Skeletal muscle tissue (tissue), 4 donors: ENCODE results near the gene CDK14. TPM values are rescaled to one million over a fixed set of nuclear protein-coding genes. Genes with fewer than 3 reads are reported as not detected.

ENCODE experiments used
- H3K27ac ChIP-seq: one replicate; pipeline ENCODE4 v1.7.0; 2013; ENCODE audit warnings: mild to moderate bottlenecking, low read depth, low read length, inconsistent platforms
- H3K27me3 ChIP-seq, 3 donors: one replicate each; pipeline ENCODE4 v1.7.0; 2013; ENCODE audit warnings: low read length in 3 of 3; ENCODE audit not compliant: control insufficient read depth in 3 of 3, insufficient read depth in 3 of 3
- H3K36me3 ChIP-seq, 3 donors: one replicate each; pipeline ENCODE4 v1.7.0; 2013; ENCODE audit warnings: low read length in 3 of 3; ENCODE audit not compliant: control insufficient read depth in 3 of 3, insufficient read depth in 3 of 3
- H3K4me1 ChIP-seq, 3 donors: one replicate each; pipeline ENCODE4 v1.7.0; 2013; ENCODE audit warnings: low read length in 3 of 3, mild to moderate bottlenecking in 3 of 3; ENCODE audit not compliant: control insufficient read depth in 3 of 3, insufficient read depth in 3 of 3
- H3K4me3 ChIP-seq, 3 donors: one replicate each; pipeline ENCODE4 v1.7.0; 2013; ENCODE audit warnings: low read length in 3 of 3
- H3K9ac ChIP-seq, 3 donors: one replicate each; pipeline ENCODE4 v1.7.0; 2013; ENCODE audit warnings: low read length in 3 of 3, mild to moderate bottlenecking in 3 of 3, moderate library complexity in 2 of 3, low read depth in 1 of 3
- H3K9me3 ChIP-seq, 3 donors: one replicate each; pipeline ENCODE4 v1.7.0; 2013; ENCODE audit warnings: low read length in 3 of 3; ENCODE audit not compliant: control insufficient read depth in 3 of 3
- total RNA-seq: library from RNA; depleted of rRNA; stranded (reverse); fragments of >200 nt; gene quantifications from one replicate; pipeline ENCODE4 v1.2.3, GENCODE V29; 2014
- donor health status: Osteomylitis.

CDK14 gene
- total RNA-seq, 1 donor from 2014 or later = 25.1 TPM

- Histone ChIP-seq H3K4me3 (peak overlapping the region; percentile 30 to 51 (median 45)), H3K4me1 (no peaks in the 10 kb centered on the region), H3K9ac (peak overlapping the region in 2 of 3 donors; percentile 37 to 41), H3K27ac (no peak overlapping the region), H3K9me3 (no peaks in the 10 kb centered on the region), H3K36me3 (no peaks in the 10 kb centered on the region), H3K27me3 (no peaks in the 10 kb centered on the region)
Observed at GRCh38 chr7:91089382-91089963, 493.4 kb downstream of the CDK14 start.

DNA sequence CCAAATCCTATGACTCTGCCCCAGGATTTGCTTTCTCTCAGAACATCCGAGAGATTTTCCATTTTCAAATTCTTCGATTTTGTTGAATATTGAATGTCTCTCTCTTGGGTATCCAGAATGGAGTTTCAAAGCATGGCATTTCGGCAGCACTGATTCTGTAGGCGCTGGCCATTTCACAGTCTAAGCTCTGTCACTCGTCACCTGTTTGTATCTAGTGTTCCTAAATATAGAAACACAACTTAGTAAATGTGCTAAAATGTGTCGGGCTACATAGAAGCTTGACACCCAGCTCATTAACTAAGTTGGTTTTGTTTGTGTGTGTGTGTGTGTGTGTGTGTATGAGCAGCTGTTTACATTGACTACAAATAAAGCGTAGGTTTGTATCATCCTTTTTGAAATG, 494.6 kb downstream of the CDK14 start:
- H3K9me3 ChIP-seq = no peaks in the 10 kb centered on the region
- no peaks in the 10 kb centered on the region for H3K4me1 ChIP-seq
- peak overlapping the region in 1 of 3 donors; percentile 15 for H3K9ac ChIP-seq
- no peaks in the 10 kb centered on the region for H3K27me3 ChIP-seq
- H3K27ac ChIP-seq = no peak overlapping the region
- H3K36me3 ChIP-seq = no peaks in the 10 kb centered on the region
- H3K4me3 ChIP-seq = no peak overlapping the region

DNA sequence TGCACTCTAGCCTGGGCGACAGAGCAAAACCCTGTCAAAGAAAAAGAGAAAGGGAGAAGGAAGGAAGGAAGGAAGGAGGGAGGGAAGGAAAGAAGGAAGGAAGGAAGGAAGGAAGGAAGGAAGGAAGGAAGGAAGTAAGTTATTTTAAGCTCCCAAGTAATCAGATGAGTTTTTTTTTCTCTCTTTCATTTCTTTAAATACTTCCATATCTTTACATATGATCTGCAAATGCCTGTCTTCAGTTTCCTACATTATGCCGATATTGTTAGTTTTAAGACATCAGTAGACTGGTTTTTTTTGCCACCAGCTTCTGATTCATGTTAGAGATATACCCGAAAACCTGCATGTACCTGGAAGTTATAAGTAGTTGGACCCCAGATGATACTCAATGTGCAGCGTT, 495.5 kb downstream of the CDK14 start:
- no peak overlapping the region for H3K4me3 ChIP-seq
- no peaks in the 10 kb centered on the region for H3K36me3 ChIP-seq
- H3K27me3 ChIP-seq = no peaks in the 10 kb centered on the region
- no peaks in the 10 kb centered on the region for H3K4me1 ChIP-seq
- no peak overlapping the region for H3K27ac ChIP-seq
- H3K9ac ChIP-seq = no peak overlapping the region
- H3K9me3 ChIP-seq = no peaks in the 10 kb centered on the region

DNA sequence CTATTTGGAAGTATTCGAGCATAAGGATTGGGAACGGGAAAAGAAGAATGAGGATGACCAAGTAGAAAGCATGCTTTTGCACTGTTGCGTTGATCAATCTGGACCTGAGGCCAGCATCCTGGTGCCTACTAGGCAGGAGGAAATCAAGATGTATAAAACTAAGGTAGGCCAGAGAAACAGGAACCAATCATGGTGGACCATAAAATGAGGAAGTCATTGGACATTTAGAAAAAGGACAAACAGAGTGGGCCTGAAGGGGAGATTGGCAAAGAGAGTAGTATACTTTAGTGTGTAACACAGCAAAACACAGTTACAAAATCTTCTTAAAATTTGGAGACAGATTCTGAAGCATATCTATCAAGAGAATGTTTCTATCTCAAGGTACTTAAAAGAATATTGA, 497.1 kb downstream of the CDK14 start:
- Histone ChIP-seq H3K4me3 (no peak overlapping the region), H3K9ac (no peak overlapping the region), H3K27ac (no peak overlapping the region), H3K9me3 (no peaks in the 10 kb centered on the region), H3K36me3 (no peaks in the 10 kb centered on the region), H3K4me1 (no peaks in the 10 kb centered on the region), H3K27me3 (no peaks in the 10 kb centered on the region)

- H3K9me3 ChIP-seq = no peaks in the 10 kb centered on the region
- H3K27ac ChIP-seq = no peak overlapping the region
- H3K4me3 ChIP-seq = no peak overlapping the region
- no peaks in the 10 kb centered on the region for H3K4me1 ChIP-seq
- H3K36me3 ChIP-seq = no peaks in the 10 kb centered on the region
- no peaks in the 10 kb centered on the region for H3K27me3 ChIP-seq
- no peak overlapping the region for H3K9ac ChIP-seq
Observed at GRCh38 chr7:91098566-91098965, 502.4 kb downstream of the CDK14 start.

- Histone ChIP-seq H3K27ac (no peak overlapping the region), H3K4me3 (no peak overlapping the region), H3K9ac (no peak overlapping the region), H3K27me3 (no peaks in the 10 kb centered on the region), H3K36me3 (no peaks in the 10 kb centered on the region), H3K9me3 (no peaks in the 10 kb centered on the region), H3K4me1 (no peaks in the 10 kb centered on the region)
Observed at GRCh38 chr7:91103363-91103762, 507.2 kb downstream of the CDK14 start.

DNA sequence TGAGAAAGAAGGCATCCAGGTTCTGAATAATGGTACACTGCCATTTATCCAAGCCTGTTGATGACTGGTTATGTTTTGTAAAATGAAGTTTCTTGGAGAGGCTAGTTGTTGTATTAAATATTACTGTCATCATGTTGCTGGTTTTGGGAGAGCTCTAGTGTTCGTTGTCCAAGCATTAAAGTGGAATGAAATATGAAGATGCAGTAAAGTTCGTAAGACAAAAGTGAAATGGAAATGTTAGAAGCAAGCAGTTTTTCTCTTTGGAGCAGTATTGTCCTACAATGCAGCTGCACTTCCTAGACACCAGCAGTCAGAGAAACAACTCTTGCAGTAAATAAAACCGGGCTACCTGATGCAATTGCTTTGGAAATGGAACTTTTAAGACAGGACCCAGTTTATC, 511.3 kb downstream of the CDK14 start:
- peaks cover 0 to 1% (median 0%) of the 10 kb centered on the region in 3 donors for H3K36me3 ChIP-seq
- no peak overlapping the region for H3K27ac ChIP-seq
- no peaks in the 10 kb centered on the region for H3K9me3 ChIP-seq
- H3K4me1 ChIP-seq = no peaks in the 10 kb centered on the region
- no peaks in the 10 kb centered on the region for H3K27me3 ChIP-seq
- no peak overlapping the region for H3K4me3 ChIP-seq
- no peak overlapping the region for H3K9ac ChIP-seq

GRCh38 chr7:91109200-91109599, 513.1 kb downstream of the CDK14 start:
- no peaks in the 10 kb centered on the region for H3K27me3 ChIP-seq
- no peak overlapping the region for H3K27ac ChIP-seq
- H3K9ac ChIP-seq = no peak overlapping the region
- no peak overlapping the region for H3K4me3 ChIP-seq
- peaks cover 0 to 3% (median 2%) of the 10 kb centered on the region in 3 donors for H3K36me3 ChIP-seq
- no peaks in the 10 kb centered on the region for H3K4me1 ChIP-seq
- H3K9me3 ChIP-seq = no peaks in the 10 kb centered on the region

GRCh38 chr7:91112902-91113341, 516.8 kb downstream of the CDK14 start:
- Histone ChIP-seq H3K36me3 (peaks cover 0 to 3% (median 2%) of the 10 kb centered on the region in 3 donors), H3K4me1 (no peaks in the 10 kb centered on the region), H3K27ac (no peak overlapping the region), H3K9me3 (no peaks in the 10 kb centered on the region), H3K9ac (no peak overlapping the region), H3K27me3 (no peaks in the 10 kb centered on the region), H3K4me3 (no peak overlapping the region)

DNA sequence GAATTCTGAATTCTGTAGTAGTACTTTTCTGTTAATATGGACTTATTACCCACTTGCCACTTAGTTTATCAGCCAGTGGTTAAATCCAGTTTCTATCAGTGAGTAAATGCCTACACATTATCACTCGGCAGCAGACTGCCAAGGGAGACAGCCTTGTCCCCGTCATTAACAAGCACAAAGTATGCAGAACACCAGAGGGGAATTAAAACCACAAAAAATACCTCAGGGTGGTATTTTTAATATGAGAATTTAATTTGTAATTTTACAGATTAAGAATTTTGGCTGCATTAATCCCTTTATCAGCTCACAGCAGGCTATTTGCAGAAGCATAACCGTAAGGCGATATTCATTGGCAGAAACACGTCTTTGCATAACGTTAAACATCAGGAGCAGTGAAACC, 518.1 kb downstream of the CDK14 start:
- H3K27me3 ChIP-seq = no peaks in the 10 kb centered on the region
- H3K4me1 ChIP-seq = no peaks in the 10 kb centered on the region
- H3K4me3 ChIP-seq = no peak overlapping the region
- peaks cover 0 to 5% (median 3%) of the 10 kb centered on the region in 3 donors for H3K36me3 ChIP-seq
- H3K27ac ChIP-seq = no peak overlapping the region
- no peaks in the 10 kb centered on the region for H3K9me3 ChIP-seq
- no peak overlapping the region for H3K9ac ChIP-seq
